Cardiac septum (tissue), 1 donor: ENCODE results near the gene PPM1D. TPM values are rescaled to one million over a fixed set of nuclear protein-coding genes. Genes with fewer than 3 reads are reported as not detected.
"Not testable (repeated sequence)": the region's sequence is repeated elsewhere in the genome, so short reads cannot be mapped to it uniquely, and the experiment has no call there.

ENCODE experiments used
- DNase-seq: peaks from one replicate; pipeline ENCODE4 v3.0.0-alpha.2; 2020; ENCODE audit warnings: low spot score
- intact Hi-C: fragments of 100-400 bp; cut with DNase I; formaldehyde crosslinking; loops from one replicate; pipeline ENCODE4 v1.14.0; 2022
- total RNA-seq: library from RNA; stranded (reverse); fragmentation: NEBNext Ultra II Directional; extraction: Animal tissue kit (Norgen Biotek cat#: 25700); gene quantifications from one replicate; pipeline ENCODE4 v1.2.1, GENCODE V29; 2021
- donor health status: DM: no; HTN: no; CAD: no.

PPM1D gene
- total RNA-seq, 1 donor from 2014 or later = 6.2 TPM

GRCh38 chr17:60652454-60653247 is 52.7 kb downstream of the PPM1D start:
- DNase-seq = no peak
- intact Hi-C loops = no loop called here

GRCh38 chr17:60653569-60653968 is 53.6 kb downstream of the PPM1D start:
- intact Hi-C loops = no loop called here
- DNase-seq = no peak

- intact Hi-C loops = no loop called here
- no peak for DNase-seq
Measured at GRCh38 chr17:60656499-60656898, 56.5 kb downstream of the PPM1D start.

- no peak for DNase-seq
- intact Hi-C loops = no loop called here
Measured at GRCh38 chr17:60659156-60659555, 59.2 kb downstream of the PPM1D start.

DNA sequence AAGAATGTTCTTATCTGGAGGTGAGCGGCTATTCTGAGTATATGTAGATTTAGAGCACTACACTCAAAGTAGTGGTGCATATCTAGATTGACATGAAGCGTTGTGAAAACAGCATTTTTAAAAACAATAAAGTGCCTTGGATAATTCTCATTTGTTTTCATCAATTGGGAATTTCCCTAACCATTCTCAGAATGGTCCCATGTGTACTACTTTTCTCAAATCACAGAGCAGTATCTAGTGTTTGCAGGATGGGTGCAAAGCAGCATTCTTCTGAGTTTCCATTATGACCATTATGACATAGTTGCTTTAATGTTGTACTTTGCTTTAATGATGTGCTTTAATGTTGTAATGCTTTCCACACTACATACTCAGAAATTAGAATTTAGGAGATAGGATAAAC is 61.5 kb downstream of the PPM1D start:
- no peak for DNase-seq
- intact Hi-C loops = no loop called here

GRCh38 chr17:60664022-60664421 is 64.0 kb downstream of the PPM1D start:
- DNase-seq = no peak
- intact Hi-C loops = no loop called here

DNA sequence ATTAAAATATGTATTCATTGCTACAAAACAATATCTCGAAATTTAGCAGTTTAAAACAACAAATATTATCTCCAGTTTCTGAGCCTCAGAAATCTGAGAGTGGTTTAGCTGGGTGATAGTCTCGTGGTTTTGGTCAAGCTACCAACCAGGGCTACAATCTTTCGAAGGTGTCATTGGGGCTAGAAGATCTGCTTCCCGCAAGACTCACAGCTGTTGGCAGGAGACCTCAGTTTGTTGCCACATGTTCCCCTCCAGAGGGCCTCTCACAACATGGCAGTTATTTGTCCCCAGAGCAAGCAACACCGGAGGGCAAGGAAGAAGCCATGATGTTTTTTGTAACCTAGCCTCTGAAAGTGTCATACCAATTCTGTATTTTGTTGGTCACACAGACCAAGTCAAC is 65.6 kb downstream of the PPM1D start:
- intact Hi-C loops = no loop called here
- no peak for DNase-seq

GRCh38 chr17:60668741-60669140 is 68.7 kb downstream of the PPM1D start:
- DNase-seq, intact Hi-C loops: not testable (repeated sequence)

DNA sequence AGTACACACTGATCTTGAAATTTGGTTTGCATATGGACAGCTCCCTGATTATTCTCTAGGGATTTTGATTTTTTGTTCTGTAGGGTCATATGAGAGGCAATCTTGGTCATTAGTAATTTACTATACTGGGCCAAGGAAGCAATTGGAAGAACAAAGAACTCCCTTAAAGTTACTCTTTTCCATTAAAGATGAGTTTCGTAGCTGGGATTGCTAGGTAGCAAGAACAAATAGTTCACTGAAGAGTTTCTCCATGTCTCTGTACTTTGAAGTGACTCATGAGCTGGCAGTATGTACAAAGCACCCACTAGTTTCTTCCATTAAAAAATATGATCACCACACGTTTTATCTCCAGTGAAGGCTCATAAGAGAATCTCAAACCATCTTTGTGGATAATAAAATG is 71.5 kb downstream of the PPM1D start:
- no peak for DNase-seq
- intact Hi-C loops = no loop called here

DNA sequence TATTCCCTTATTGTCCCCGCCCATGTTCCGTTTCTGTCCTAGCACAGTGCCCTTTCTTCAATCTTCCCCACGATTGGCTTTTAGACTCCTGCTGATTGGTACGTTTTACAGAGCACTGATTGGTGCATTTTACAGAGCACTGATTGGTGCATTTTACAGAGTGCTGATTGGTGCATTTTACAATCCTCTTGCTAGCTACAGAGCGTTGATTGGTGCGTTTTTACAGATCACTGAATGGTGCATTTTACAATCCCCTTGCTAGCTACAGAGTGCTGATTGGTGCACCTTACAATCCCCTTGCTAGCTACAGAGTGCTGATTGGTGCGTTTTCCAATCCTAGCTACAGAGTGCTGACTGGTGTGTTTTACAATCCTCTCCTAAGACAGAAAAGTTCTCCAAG is 74.6 kb downstream of the PPM1D start:
- DNase-seq = not testable (repeated sequence)
- intact Hi-C loops = loop anchor here (5.0 kb wide), 1 partner anchor 72 kb away; the partner anchor contains the start of gene PPM1D

DNA sequence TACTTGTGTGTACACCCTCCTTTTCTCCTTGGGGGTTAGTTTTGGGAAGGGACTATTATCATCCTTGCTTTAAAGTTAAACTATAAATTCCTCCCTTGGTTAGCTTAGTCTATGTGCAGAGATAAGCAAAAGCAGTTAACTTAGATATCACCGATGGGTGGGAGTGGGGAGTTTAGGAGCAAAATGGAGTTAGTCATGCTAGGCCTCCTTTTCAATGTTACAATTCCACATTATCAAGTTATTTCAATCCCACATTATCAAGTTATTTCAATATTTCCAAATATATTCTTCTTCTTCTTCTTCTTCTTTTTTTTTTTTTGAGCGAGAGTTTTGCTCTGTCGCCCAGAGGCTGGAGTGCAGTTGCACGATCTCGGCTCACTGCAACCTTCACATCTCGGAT is 76.0 kb downstream of the PPM1D start:
- DNase-seq = no peak
- intact Hi-C loops = loop anchor here (5.0 kb wide), 1 partner anchor 74 kb away; the partner anchor contains the start of gene PPM1D

DNA sequence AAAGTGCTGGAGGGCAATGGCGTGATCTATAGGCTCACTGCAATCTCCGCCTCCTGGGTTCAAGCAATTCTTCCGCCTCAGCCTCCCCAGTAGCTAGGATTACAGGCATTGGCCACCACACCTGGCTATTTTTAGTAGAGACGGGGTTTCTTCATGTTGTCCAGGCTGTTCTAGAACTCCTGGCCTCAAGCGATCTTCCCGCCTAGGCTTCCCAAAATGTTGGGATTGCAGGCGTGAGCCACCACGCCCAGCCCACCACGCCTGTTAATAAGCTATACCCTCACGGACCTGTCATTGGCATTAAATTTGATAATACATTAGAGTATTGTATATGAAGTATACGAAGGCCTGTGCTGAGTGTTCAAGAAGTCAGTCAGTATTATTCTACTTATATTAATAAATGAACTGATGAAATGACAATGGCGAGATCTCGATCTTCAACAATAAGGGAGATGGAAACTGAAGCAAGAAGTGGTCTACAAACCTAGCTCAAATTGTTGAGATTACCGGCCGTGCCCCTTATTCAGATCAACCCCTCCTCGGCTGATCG is 76.8 kb downstream of the PPM1D start:
- intact Hi-C loops = loop anchor here (5.0 kb wide), 1 partner anchor 75 kb away; the partner anchor contains the start of gene PPM1D
- DNase-seq = no peak

DNA sequence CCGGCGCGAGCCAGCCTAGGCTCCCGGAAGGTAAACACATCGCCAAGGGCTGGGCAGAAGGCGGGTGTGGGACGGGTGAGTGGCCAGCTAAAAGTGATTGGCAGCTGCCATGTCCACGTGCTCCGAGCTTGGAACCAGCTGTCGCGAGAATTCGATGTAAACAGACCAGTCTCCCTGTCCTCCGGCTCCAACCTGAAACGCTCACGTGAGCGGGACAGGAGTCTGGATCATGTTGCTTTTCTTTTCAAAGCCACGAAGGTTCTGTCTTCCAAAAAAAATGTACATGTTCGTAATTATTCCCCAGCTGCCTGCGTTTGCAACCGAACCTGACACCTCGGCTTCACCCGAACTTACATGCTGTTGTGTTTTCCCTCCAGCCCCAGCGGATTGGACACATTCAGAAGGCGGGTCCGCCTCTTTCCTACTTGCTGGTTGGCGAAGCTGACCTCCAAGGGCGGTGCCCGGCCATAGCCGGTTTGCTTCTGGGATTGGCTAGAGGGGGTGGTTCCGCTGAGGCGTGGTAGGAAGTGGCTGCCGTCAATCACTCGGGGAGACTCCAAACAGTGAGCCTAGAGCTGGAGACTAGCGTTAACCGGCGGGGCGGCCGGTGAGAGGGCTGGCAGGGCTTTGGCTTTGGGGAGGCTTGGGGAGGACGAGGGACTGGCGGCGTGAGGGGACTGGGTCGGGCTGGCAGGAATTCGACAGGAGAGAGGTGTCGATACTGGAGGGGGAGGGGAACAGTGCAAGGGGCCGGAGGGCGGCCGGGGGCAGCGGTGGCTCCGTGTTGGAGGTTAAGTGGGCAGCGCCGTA is 77.5 kb downstream of the PPM1D start, which contains the start of gene BCAS3:
Gene BCAS3, plus strand, starts transcription at position 544 of the 810 bp plus-strand sequence.
- DNase-seq = peak; percentile 100
- intact Hi-C loops = loop anchor here (5.0 kb wide), 1 partner anchor 75 kb away; the partner anchor contains the start of gene PPM1D

DNA sequence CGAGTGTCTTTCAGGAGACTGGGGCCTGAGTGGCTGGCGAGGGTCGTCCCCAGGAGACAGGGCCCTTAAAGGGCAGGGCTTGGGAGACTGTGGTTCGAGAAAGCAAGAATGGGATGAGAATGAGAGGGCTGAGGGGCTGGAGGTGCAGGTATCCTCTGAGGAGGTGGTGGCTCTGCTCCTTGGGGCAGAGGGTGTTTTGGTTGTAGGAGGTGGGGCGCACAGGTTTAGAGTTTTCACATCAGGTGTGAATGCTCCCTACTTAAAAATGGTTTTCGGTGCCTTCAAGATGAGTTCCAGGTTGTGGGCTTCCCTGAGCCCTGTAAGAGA is 78.1 kb downstream of the PPM1D start:
- DNase-seq = no peak
- intact Hi-C loops = loop anchor here (5.0 kb wide), 1 partner anchor 76 kb away; the partner anchor contains the start of gene PPM1D

GRCh38 chr17:60679287-60679686 is 79.3 kb downstream of the PPM1D start:
- intact Hi-C loops = loop anchor here (5.0 kb wide), 1 partner anchor 77 kb away; the partner anchor contains the start of gene PPM1D
- DNase-seq = no peak

DNA sequence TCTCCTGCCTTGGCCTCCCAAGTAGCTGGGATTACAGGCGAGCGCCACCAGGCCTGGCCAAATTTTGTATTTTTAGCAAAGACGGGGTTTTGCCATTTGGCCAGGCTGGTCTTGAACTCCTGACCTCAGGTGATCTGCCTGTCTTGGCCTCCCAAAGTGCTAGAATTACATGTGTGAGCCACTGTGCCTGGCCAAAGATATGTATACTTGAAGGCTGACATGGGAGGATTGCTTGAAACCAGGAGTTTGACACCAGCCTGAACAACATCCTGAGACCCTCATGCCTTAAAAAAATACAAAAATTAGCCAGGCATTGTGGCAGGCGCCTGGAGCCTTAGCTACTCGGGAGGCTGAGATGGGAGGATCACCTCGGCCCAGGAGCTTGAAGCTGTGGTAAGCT is 80.8 kb downstream of the PPM1D start:
- DNase-seq = no peak
- intact Hi-C loops = no loop called here

- DNase-seq = no peak
- intact Hi-C loops = no loop called here
Measured at GRCh38 chr17:60685437-60685836, 85.4 kb downstream of the PPM1D start.

DNA sequence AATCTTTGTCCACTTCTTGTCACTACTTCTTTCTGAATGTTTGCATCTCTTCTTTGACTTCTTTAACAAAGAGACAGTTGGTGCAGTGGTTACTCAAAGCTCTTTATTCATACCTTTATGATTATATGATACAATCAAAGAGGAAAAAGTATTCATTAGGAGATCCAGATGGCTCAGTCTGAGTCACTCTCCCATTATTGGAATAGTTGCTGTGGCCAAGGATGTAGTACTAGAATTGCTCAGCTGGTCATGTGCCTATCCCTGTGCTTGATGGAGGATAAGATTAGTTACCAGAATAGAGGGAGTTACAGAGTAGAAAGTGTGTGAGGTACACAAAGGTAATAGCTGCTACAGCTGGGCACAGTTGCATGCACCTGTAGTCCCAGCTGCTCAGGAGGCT is 96.0 kb downstream of the PPM1D start:
- intact Hi-C loops = no loop called here
- DNase-seq = no peak

DNA sequence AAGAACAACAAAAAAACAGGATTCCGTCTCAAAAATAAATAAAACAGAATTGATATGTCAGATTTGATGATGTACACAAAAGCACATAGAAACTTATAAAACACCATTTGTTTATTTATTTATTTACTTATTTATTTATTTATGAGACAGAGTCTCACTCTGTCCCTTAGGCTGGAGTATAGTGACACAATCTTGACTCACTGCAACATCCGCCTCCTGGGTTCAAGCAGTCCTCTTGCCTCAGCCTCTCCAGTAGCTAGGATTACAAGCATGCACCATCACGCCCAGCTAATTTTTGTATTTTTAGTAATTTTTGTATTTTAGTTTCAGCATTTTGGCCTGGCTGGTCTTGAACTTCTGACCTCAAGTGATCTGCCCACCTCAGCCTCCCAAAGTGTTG is 99.1 kb downstream of the PPM1D start:
- intact Hi-C loops = no loop called here
- no peak for DNase-seq

DNA sequence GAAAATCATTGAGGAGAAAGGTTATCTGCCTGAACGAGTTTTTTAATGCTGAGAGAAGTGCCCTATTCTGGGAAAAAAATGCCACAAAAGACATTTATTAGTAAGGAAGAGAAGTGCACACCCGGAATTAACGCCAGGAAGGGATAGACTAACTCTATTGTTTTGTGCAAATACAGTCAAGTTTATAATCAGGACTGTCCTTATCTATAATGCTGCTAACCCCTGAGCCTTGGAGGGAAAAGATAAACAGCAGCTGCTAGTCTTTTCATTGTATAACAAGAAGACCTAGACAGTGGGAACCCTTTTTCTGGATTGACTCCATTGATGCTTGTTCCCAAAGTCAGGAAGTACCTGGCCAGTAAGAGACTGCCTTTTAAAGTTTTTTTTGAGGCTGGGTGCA is 104.2 kb downstream of the PPM1D start:
- intact Hi-C loops = no loop called here

More for the DNA sequence above, 104.2 kb downstream of the PPM1D start:
- no peak for DNase-seq
